ENCODE data around the gene PCSK1.
A peak's percentile ranks its signal among the peaks of the same experiment; 100 is the strongest.

PCSK1 gene

DNA sequence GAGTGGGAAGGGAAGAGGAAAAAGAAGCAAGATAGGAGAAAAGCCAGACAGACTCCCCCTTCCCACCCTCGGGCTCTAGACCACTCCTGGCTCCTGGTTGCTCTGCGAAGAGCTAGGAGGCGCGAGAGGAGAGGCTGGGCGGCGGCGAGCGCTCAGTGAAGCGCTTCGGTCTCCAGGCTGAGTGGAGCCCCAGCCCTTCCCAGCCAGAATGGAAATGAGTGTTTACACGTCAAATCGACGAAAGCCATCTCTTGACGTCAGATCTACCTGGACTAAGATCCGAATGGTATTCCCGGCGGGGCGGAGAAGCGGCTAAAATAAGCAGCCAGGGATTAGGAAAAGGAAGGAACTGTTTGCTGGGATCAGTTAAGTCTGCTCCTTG lies at the start of gene PCSK1:
Gene PCSK1, minus strand, starts transcription at position 183 of the 382 bp plus-strand sequence. CDS start 206 bp downstream, outside the sequence.
- no peak for DNase-seq

GRCh38 chr5:96481867-96482266 lies 48.8 kb upstream of the PCSK1 start:
- DNase-seq: no peak

- no peak for DNase-seq
Observed at GRCh38 chr5:96481009-96481786, 48.1 kb upstream of the PCSK1 start.

- no peak for DNase-seq
Observed at GRCh38 chr5:96478983-96479382, 45.9 kb upstream of the PCSK1 start.

- DNase-seq: no peak
Observed at GRCh38 chr5:96476654-96477053, 43.6 kb upstream of the PCSK1 start.

- DNase-seq: no peak
Observed at GRCh38 chr5:96474073-96474472, 41.0 kb upstream of the PCSK1 start.

- DNase-seq: no peak
Observed at GRCh38 chr5:96473155-96473554, 40.1 kb upstream of the PCSK1 start.

DNA sequence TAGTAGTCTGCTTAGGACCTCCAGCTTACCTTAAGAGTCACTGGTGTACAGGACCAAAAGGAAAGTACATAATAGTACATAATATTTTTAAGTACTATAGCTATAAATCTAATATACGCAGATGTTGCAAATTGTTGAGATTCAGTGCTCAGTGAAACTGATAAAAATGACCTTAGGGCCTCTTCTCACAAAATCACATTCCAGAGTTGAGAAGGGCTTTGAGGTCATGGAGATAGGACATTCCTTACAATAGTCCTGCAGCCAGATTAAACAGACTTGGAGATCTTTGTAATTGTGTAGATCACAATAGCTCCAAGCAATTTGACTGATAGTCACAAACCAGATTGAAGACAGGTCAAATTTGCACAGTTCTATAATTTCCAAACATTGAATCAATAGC lies 37.7 kb upstream of the PCSK1 start:
- no peak for DNase-seq

DNA sequence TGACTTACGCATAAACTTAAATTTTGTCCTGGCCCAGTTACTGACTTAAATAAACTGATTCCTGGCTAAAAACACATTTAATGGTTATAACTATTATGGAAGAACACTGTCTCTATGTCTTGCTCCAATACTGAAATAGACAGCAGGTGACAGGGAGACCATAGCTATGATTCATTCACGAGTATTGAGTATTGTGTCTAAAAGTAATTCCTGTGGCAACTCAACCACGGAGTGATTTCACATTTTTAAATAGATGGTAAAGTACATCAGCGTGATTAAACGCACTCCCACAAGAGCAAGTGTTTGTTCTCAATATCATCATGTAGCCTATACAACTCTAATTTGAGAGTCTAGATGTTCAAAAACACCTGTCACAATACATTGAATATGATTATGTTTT lies 35.9 kb upstream of the PCSK1 start:
- no peak for DNase-seq

- DNase-seq: no peak
Observed at GRCh38 chr5:96463091-96463490, 30.0 kb upstream of the PCSK1 start.

DNA sequence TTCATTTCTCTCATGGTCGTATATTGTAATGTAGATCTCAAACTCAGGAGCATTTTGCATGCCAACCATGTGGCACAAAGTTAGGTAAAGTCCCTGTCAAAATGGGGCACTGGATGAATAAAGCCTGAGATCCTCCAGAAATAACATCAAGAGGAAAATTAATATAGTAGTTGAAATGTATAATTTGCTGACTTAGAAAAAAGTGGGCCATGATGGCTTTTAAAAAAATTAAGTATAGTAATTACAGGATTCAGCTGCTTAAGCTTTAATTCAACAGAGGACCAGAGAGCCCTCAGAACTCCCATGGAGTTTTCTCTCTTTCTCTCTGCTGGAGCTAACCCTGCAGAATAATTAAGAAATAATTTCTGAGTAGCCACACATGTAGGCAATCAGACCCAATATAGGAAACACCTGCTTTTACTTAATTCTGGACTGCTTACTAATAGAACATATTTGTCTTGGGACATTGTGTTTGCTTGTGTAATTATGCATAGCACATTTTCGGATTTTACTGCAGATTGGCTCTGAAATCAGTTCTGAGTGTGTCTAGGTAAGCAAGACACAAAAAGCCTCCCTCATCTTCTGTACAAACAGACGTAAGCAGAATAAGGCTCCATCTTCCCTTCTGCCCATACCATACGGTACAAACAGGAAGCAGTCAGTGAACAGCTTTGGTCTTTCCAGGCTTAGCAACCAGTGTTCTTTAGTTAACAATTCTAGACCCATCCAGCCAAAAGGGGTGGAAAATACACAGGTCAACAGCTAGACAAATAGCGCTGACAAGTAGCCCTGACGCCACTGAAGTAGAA lies 26.5 kb upstream of the PCSK1 start:
- DNase-seq: no peak

DNA sequence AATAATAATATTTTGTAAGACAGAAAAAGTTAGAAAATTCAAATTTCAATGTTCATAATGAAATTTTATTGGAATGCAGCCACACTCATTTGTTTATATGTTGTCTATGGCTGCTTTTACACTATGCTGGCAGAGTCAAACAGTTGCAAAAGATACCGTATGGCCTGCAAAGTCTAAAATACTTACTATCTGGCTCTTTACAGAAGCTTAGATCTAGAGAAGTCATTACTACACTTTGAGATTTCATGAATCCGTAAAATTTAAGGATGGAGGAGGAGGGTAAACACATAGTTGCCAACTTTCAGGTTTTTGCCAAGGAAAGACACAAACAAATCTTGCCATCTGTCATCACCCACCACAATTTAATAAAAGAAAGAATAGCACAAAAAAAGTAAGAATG lies 25.1 kb upstream of the PCSK1 start:
- DNase-seq: no peak

GRCh38 chr5:96455789-96456188 lies 22.7 kb upstream of the PCSK1 start:
- no peak for DNase-seq

GRCh38 chr5:96453394-96453793 lies 20.3 kb upstream of the PCSK1 start:
- no peak for DNase-seq

GRCh38 chr5:96447949-96448348 lies 14.9 kb upstream of the PCSK1 start:
- no peak for DNase-seq

- DNase-seq: no peak
Observed at GRCh38 chr5:96440185-96440538, 7.1 kb upstream of the PCSK1 start.

DNA sequence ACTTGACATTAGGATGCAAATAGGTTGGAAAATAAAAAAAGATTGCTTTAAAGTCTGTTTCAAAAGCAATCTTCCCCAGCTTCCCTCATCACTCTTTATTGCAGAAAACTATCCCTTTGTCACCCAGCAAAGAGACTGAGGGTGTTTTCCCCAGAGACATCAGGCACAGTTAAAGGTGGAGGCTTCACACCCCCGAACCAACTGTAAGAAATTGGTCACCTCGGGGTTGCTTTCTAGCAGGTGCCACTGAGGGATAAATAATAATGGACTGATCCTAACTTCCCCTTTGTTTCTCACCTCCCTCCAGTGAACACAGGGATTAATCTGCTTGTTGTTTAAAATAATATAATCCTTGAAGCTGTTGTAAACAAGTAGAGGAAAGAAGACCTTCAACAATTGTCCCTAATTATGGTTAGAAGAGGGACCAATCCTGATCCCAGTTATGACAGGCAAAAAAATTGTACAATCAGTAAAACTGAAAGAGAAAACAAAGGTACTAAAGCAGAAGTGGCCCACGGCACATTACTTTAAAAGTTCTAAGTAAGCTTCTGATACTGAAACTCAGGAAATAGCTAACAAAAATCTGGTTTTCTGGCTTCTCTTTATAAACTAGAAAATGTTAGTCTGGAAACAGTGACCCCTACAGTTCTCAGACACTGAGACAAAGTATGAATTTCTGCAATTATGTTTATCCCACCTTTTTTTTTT lies 6.6 kb upstream of the PCSK1 start:
- no peak for DNase-seq

- DNase-seq: peak in 1 of 2 donors; percentile 5
Observed at GRCh38 chr5:96434201-96434645, 1.2 kb upstream of the PCSK1 start.

GRCh38 chr5:96432216-96433065 lies 607 bp downstream of the PCSK1 start:
- DNase-seq: no peak

- DNase-seq: peak in 1 of 2 donors; percentile 1
Observed at GRCh38 chr5:96431376-96432187, 1.5 kb downstream of the PCSK1 start.

DNA sequence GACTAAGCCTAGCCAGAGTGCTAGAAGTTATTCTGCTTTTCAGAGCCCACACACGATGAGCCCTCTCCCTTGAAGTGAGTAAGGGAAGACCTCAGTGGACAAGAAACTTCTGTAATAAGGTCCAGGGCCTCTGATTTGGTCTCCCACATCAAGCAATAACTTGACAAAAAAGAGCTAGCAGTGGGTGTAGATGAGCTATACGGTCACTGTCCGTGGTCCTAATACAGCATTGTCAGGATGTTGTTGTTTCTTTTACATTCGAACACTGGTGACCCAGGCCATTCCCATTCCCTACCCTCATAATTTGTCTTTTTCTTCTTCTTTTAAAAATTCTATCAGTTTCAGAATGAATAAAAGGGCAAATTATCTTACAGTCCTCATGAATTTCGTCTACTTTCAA lies 5.2 kb downstream of the PCSK1 start:
- no peak for DNase-seq

- no peak for DNase-seq
Observed at GRCh38 chr5:96426831-96427230, 6.2 kb downstream of the PCSK1 start.
